Inferior parietal cortex (tissue), 1 donor: ENCODE data around the gene C2CD4C.
"Not testable (repeated sequence)": the region's sequence is repeated elsewhere in the genome, so short reads cannot be mapped to it uniquely, and the experiment has no call there.

Experiments used
- DNase-seq: peaks from one replicate; pipeline ENCODE4 v3.0.0-alpha.2; 2016; ENCODE audit errors: extremely low spot score

Gene C2CD4C

DNA sequence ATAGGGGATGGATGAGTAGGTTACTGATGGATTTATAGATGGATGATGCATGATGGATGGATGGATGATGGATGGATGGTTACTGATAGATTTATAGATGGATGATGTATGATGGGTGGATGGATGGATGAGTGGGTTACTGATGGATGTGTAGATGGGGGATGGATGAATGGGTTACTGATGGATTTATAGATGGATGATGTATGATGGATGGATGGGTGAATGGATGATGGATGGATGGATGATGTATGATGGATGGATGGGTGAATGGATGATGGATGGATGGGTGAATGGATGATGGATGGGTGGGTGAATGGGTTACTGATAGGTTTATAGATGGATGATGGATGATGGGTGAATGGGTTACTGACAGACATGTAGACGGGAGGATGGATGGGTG, 6.3 kb upstream of the C2CD4C start:
- DNase-seq = no peak

DNA sequence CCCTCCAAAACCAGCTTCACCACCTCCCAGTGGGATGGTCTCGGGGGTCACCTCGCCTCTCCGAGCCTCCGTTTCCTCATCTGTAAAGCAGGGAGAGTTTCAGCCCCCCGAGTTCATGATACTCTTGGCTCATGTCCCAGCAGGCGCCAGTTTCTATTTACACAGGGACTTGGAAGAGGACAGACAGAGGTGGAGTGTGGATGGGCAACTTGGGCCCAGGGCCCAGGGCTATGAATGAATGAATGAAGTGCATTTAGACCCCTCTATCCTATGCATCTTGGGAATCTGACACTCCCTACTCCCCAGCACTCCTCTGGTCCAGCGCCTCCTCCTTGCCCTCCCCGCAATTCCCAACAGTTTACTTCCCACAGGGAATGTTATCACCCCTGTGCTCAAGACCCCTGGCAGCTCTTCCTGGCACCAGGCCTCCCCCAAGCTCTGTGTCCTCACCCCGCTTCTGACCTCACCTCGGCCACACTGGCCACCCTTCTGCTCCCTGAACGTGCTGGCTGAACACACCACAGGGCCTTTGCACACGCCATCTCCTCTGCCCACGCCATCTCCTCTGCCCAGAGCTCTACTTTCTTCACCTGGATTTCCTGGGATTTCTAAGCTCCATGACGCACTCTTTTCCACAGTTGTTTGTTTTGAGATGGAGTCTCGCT, 4.9 kb upstream of the C2CD4C start:
- no peak for DNase-seq

- DNase-seq = no peak
Measured at GRCh38 chr19:412356-413355, 3.7 kb upstream of the C2CD4C start.

- no peak for DNase-seq
Measured at GRCh38 chr19:411723-412355, 2.9 kb upstream of the C2CD4C start.

- DNase-seq = not testable (repeated sequence)
Measured at GRCh38 chr19:411121-411722, 2.3 kb upstream of the C2CD4C start.

- no peak for DNase-seq
Measured at GRCh38 chr19:410243-410781, 1.4 kb upstream of the C2CD4C start.

GRCh38 chr19:409516-410242, 732 bp upstream of the C2CD4C start:
- DNase-seq = no peak

- no peak for DNase-seq
Measured at GRCh38 chr19:408441-408901, 476 bp downstream of the C2CD4C start.

GRCh38 chr19:407511-408440, 1.2 kb downstream of the C2CD4C start:
- no peak for DNase-seq

GRCh38 chr19:406971-407510, 1.9 kb downstream of the C2CD4C start:
- no peak for DNase-seq

DNA sequence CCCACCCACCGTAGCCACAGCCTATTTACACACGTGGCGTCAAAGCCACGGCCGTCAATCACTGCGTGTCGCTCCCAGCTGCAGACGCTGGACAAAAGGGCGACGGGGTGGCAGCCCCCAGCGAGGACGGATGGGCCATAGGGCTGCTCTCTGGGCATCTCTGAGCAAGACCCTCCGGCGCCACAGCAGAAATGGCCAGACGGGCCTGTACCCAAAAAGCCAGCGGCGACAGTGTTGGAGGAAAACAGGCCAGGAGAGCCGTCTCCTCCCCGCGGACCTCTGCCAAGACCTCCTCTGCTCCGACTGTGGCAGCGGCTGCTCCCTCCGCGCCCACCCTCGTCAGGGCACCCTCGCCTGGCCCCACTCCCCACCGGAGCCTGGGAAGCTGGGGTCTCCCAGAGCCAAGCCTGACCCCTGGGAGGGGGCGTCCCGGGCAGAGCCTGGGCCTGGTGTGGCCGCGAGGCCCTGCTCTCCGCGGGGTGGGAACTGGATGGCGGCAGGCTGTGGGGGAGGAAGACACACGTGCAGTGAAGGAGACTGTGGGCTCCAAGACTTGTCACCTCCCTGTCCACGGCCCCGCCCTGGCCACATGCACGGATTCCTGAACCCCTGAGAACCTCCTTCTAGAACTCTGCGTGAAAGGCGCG, 2.7 kb downstream of the C2CD4C start:
- no peak for DNase-seq

GRCh38 chr19:405121-405965, 3.6 kb downstream of the C2CD4C start:
- no peak for DNase-seq

GRCh38 chr19:403221-404027, 5.5 kb downstream of the C2CD4C start:
- DNase-seq = no peak

DNA sequence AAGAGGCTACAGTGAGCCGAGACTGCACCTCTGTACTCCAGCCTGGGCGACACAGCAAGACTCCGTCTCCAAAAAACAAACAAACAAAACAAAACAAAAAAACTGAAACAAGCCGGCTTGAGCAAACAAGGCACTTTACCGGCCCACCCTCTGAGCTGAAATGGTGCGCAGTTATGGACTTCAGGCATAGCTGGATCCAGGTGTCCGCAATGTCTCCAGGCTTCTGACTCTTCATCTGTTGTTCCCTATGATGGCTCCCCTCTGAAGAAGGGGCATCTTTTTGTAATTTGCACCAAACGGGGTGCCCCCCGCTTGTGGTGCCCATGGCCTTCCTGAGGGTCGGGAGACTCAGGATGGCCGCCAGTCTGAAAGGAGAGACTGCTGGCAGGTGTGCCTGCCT, 6.2 kb downstream of the C2CD4C start:
- no peak for DNase-seq

DNA sequence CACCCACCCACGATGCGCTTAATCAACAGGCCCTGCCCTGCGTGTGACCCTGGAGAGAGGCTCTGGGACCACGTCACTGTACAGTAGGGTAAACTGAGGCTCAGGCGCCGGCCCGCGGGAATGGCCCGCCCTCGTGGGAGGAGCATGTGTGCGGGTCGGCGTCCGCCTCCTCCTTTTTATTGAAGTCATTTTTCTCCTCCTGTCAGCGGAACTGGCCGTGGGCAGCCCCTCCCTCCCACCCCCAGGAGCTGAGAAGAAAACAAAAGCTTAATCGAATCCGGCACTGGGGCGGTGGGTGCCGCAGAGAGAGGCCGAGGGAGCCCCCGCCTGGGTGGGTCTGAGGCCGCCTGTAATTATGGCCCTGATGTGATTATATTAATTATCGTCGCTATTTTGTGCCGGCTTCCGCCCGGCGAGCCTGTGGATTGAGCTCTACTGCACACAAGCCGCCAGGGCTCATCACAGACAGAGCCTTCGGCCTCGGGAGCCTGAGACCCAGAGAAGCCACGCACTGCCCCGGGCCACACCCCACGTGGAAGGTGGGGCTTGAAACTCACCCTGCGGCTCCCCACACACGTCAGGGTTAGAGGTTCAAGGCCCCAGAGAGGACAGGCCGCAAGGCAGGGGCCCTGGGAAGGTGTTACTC, 7.0 kb downstream of the C2CD4C start:
- no peak for DNase-seq

DNA sequence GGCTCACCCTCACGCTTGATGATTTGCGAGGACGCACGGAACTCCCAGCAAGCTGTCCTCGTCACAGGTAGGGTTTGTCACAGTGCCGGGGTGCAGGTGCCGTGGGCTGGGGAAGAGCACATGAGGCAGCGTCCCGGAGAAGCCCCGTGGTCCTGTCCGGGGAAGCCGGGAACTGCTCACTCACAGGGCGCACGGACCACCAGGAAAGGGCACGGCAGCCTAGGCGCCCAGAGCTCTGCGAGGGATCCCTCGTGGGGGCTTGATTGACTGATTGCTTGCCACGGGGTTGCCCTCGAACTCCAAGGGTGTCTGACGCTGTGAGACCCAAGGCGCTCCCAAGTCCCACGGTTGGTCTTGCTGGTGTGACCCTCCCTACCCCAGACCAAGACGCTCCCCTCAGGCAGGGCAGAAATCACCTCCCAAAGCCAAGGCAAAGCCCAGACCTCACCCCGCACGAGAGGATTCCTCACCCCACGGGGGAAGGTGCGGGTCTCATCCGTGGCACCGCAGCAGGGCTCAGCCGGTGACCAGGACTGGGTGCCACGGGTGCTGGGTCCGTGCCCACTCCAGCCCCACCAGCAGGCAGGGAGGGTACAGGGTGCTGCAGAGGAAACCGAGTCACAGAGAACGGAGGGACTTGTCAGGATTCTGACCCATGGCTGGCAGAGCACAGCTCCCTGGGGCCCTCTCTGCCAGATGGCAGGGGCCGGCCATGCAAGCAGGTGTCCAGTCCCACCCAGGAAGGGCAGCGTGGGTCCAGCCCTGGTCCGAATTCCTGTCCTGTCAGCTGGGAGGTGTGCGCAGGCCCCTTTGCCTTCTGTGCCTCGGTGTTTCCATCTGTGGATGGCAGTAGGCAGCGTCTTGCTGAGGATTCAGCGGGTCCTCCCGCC, 7.7 kb downstream of the C2CD4C start:
- no peak for DNase-seq
